ENCODE results near the gene RFX1. TPM values are rescaled to one million over a fixed set of nuclear protein-coding genes. Genes with fewer than 3 reads are reported as not detected.

RFX1 gene
- total RNA-seq, 1 donor from 2014 or later, result 17.0 TPM

DNA sequence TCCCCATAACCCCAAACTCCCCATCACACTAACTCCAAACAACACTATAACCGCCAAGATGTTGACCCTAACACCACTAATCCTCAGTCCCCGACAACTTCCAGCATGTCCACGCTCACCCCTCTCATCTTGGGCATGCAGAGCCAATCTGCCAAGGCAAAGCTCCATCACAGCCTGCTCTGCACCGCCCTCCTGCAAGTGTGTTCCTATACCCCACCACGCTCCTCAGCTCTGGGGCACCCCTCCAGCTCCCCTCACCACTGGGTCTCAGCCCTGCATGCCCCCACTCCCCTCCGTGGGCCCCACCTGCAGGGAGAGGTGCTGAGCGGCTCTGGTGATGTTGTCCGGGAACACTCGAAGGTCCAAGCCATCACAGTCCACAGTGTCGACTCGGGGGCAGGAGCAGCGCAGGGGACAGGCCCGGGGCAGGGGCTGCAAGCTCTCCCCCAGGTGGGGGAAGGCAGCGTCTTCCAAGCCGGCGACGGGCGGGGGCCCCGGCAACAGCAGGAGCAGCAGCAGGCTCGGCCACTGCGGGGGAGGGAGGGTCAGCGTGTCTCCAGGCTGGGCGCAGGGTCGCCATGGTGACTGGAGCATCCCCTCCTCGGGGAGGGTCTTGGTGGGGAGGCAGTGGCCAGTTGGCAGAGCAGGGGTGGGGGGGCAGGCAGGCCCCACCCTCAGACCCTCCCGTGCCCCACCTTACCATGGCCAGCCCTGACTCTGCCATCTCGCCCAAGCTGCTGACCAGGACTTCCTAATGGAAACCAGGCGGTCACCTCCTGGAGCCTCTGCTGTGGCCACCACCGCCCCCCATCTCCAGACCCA is 68.4 kb downstream of the RFX1 start:
- Mint-ChIP-seq H3K4me3 (no peak overlapping the region), H3K9me3 (no peaks in the 10 kb centered on the region), H3K4me1 (ENCODE audit: low read depth) (no peaks in the 10 kb centered on the region), H3K27ac (no peak overlapping the region), H3K27me3 (ENCODE audit: insufficient read depth) (peaks cover 7% of the 10 kb centered on the region), H3K36me3 (ENCODE audit: low read depth) (no peaks in the 10 kb centered on the region)
- no peak for DNase-seq (ENCODE audit: low spot score)
- intact Hi-C loops (cut with micrococcal nuclease), result no loop called here

DNA sequence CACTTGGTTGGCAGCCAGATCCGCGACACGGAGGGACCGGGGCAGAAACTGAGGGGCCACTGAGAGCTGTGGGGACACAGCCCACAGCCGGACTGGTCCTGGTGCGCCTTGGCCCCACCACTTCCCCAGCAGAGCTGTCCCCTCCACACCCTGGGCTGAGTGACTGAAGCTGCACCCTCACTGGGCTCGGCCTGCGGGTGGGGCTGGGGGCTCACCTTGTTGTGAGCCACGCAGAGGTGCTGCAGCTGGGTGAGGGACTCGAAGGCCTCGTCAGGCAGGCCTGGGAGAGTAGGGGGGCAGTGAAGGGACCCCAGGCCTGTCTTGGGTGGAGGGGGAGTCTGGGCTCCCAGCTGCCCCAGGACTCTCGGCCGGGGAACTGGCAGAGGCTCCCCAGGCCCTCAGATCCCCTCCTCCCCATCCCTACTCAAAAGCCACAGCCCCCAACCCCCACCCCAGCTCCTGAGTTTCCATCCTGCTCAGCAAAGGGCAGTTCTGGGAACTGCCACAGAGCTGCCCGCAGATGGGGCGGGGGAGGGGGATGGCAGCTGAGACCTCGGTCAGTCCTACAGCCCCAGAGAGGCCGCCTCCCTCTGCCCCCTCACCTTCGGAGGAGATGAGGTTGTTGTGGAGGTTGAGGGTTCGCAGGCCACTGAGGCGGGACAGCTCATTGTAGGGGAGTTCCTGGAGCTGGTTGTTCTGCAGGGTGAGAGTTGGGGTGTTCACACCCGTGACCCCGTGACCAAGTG is 70.2 kb downstream of the RFX1 start:
- no peaks in the 10 kb centered on the region for H3K9me3 Mint-ChIP-seq
- intact Hi-C loops (cut with micrococcal nuclease), result no loop called here
- peaks cover 7% of the 10 kb centered on the region for H3K27me3 Mint-ChIP-seq (ENCODE audit: insufficient read depth)
- no peaks in the 10 kb centered on the region for H3K4me1 Mint-ChIP-seq (ENCODE audit: low read depth)
- H3K4me3 Mint-ChIP-seq, result no peak overlapping the region
- DNase-seq (ENCODE audit: low spot score), result no peak
- H3K36me3 Mint-ChIP-seq (ENCODE audit: low read depth), result no peaks in the 10 kb centered on the region
- H3K27ac Mint-ChIP-seq, result no peak overlapping the region

DNA sequence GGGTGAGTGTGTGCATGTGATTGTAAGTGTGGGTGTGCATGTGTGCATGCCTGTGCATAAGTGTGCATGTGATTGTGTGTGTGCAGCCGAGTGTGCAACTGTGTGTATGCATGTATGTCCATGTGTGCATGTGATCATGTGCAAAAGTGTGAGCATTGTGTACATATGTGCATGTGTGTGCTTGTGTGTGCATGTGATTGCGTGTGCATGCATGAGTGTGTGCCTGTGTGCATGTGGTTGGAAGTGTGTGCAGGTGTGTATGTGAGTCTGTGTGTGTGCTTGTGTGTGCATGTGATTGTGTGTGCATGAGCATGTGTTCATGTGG is 71.4 kb downstream of the RFX1 start:
- Mint-ChIP-seq H3K36me3 (ENCODE audit: low read depth) (no peaks in the 10 kb centered on the region), H3K27me3 (ENCODE audit: insufficient read depth) (peaks cover 4% of the 10 kb centered on the region), H3K4me3 (no peak overlapping the region), H3K9me3 (no peaks in the 10 kb centered on the region), H3K4me1 (ENCODE audit: low read depth) (no peaks in the 10 kb centered on the region), H3K27ac (no peak overlapping the region)
- intact Hi-C loops (cut with micrococcal nuclease), result no loop called here
- DNase-seq (ENCODE audit: low spot score), result no peak

GRCh38 chr19:13932911-13933393 is 73.2 kb downstream of the RFX1 start:
- no peak for DNase-seq (ENCODE audit: low spot score)
- H3K4me1 Mint-ChIP-seq (ENCODE audit: low read depth), result no peaks in the 10 kb centered on the region
- H3K36me3 Mint-ChIP-seq (ENCODE audit: low read depth), result peaks cover 3% of the 10 kb centered on the region
- peaks cover 4% of the 10 kb centered on the region for H3K27me3 Mint-ChIP-seq (ENCODE audit: insufficient read depth)
- no peaks in the 10 kb centered on the region for H3K9me3 Mint-ChIP-seq
- H3K4me3 Mint-ChIP-seq, result no peak overlapping the region
- intact Hi-C loops (cut with micrococcal nuclease), result no loop called here
- H3K27ac Mint-ChIP-seq, result no peak overlapping the region

- H3K4me3 Mint-ChIP-seq, result no peak overlapping the region
- H3K27me3 Mint-ChIP-seq (ENCODE audit: insufficient read depth), result peaks cover 4% of the 10 kb centered on the region
- no peak for DNase-seq (ENCODE audit: low spot score)
- no peak overlapping the region for H3K27ac Mint-ChIP-seq
- no peaks in the 10 kb centered on the region for H3K4me1 Mint-ChIP-seq (ENCODE audit: low read depth)
- H3K9me3 Mint-ChIP-seq, result no peaks in the 10 kb centered on the region
- intact Hi-C loops (cut with micrococcal nuclease), result no loop called here
- H3K36me3 Mint-ChIP-seq (ENCODE audit: low read depth), result peaks cover 5% of the 10 kb centered on the region
Measured at GRCh38 chr19:13932149-13932637, 73.9 kb downstream of the RFX1 start.

DNA sequence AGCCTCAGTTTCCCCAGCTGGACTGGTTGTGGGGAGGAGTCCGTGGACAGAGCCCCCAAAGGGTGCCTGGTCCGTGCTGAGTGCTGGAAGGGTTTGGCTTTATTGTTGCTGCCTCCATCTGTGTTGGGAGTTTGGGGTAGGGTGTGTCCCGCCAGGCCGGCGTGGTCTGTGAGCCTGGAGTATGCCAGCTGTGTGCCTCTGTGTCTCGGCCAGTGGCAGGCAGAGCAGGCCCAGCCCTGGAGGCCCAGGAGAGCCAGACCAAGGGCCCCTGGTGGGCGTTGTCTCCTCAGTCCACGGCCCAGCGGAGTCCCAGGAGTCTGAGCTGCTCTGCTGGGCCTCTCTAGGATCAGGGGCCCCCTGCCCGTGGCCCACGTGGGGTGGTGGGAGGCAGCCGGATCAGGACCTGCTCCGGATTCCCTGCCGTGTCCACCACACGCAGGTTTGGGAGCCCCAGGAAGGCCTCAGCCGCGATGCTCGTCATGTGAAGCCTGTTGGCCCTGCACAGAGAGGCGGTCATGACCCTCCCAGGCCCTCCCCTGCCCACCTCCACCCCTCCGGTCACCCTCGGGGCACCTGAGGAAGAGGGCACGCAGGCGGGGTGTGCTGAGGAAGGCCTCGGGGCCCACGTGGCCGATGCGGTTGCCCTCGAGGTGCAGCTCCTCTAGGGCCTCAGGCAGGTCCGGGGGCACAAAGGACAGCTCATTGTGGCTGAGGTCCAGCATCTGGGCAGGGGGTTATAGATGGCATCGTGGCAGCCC is 74.5 kb downstream of the RFX1 start:
- no peak overlapping the region for H3K4me3 Mint-ChIP-seq
- no peaks in the 10 kb centered on the region for H3K9me3 Mint-ChIP-seq
- no peak overlapping the region for H3K27ac Mint-ChIP-seq
- DNase-seq (ENCODE audit: low spot score), result no peak
- H3K36me3 Mint-ChIP-seq (ENCODE audit: low read depth), result peaks cover 7% of the 10 kb centered on the region
- intact Hi-C loops (cut with micrococcal nuclease), result no loop called here
- H3K4me1 Mint-ChIP-seq (ENCODE audit: low read depth), result no peaks in the 10 kb centered on the region
- H3K27me3 Mint-ChIP-seq (ENCODE audit: insufficient read depth), result peaks cover 4% of the 10 kb centered on the region

DNA sequence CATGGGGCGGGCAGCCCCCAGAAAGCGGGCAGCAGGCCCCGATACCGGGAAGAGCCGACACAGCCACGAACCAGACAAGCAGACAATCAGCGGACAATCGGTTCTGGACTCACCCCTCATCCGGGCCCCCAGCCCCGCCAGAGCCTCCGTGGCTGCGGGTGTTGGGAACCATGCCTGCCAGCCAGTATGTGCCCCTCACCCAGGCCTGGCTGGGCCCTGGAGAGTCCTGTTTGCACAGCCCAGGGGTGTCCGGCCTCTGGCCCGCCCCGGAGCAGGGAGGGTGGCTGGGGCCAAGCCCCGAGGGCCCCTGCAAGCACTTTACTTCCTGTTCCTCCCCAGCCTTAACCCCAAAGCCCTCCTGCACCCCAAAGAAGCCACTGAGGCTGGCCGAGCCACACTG is 75.7 kb downstream of the RFX1 start:
- Mint-ChIP-seq H3K9me3 (no peaks in the 10 kb centered on the region), H3K27me3 (ENCODE audit: insufficient read depth) (peaks cover 4% of the 10 kb centered on the region), H3K27ac (no peak overlapping the region), H3K4me1 (ENCODE audit: low read depth) (no peaks in the 10 kb centered on the region), H3K4me3 (no peak overlapping the region), H3K36me3 (ENCODE audit: low read depth) (peaks cover 7% of the 10 kb centered on the region)
- intact Hi-C loops (cut with micrococcal nuclease), result no loop called here
- DNase-seq (ENCODE audit: low spot score), result no peak

DNA sequence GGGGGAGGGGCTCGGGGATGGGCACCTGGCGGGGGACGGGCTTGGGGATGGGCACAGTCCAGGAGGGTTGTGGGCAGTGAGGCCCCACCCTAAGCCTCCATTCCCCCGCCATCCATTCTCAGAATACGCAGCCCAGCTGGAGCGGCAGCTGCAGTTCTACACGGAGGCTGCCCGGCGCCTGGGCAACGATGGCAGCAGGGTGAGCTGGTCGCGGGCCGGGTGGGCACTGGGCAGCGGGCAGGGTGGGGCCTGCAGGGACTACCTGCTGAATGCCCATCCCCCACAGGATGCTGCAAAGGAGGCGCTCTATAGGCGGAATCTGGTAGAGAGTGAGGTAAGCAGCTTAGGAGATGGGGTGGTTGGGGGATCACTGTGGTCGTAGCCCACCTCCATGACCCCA is 76.2 kb downstream of the RFX1 start:
- H3K4me1 Mint-ChIP-seq (ENCODE audit: low read depth), result no peaks in the 10 kb centered on the region
- no peak for DNase-seq (ENCODE audit: low spot score)
- H3K27ac Mint-ChIP-seq, result no peak overlapping the region
- peaks cover 7% of the 10 kb centered on the region for H3K36me3 Mint-ChIP-seq (ENCODE audit: low read depth)
- H3K4me3 Mint-ChIP-seq, result no peak overlapping the region
- no peaks in the 10 kb centered on the region for H3K9me3 Mint-ChIP-seq
- intact Hi-C loops (cut with micrococcal nuclease), result no loop called here
- peaks cover 2% of the 10 kb centered on the region for H3K27me3 Mint-ChIP-seq (ENCODE audit: insufficient read depth)

GRCh38 chr19:13929340-13929739 is 76.8 kb downstream of the RFX1 start:
- intact Hi-C loops (cut with micrococcal nuclease), result no loop called here
- H3K36me3 Mint-ChIP-seq (ENCODE audit: low read depth), result peaks cover 10% of the 10 kb centered on the region
- DNase-seq (ENCODE audit: low spot score), result no peak
- no peaks in the 10 kb centered on the region for H3K27me3 Mint-ChIP-seq (ENCODE audit: insufficient read depth)
- no peaks in the 10 kb centered on the region for H3K4me1 Mint-ChIP-seq (ENCODE audit: low read depth)
- no peak overlapping the region for H3K27ac Mint-ChIP-seq
- H3K9me3 Mint-ChIP-seq, result no peaks in the 10 kb centered on the region
- H3K4me3 Mint-ChIP-seq, result no peak overlapping the region

GRCh38 chr19:13926715-13927114 is 79.4 kb downstream of the RFX1 start:
- H3K9me3 Mint-ChIP-seq, result no peaks in the 10 kb centered on the region
- peaks cover 24% of the 10 kb centered on the region for H3K36me3 Mint-ChIP-seq (ENCODE audit: low read depth)
- no peaks in the 10 kb centered on the region for H3K4me1 Mint-ChIP-seq (ENCODE audit: low read depth)
- H3K4me3 Mint-ChIP-seq, result no peak overlapping the region
- no peaks in the 10 kb centered on the region for H3K27me3 Mint-ChIP-seq (ENCODE audit: insufficient read depth)
- intact Hi-C loops (cut with micrococcal nuclease), result no loop called here
- no peak overlapping the region for H3K27ac Mint-ChIP-seq
- DNase-seq (ENCODE audit: low spot score), result no peak

- peaks cover 2% of the 10 kb centered on the region for H3K9me3 Mint-ChIP-seq
- no peak overlapping the region for H3K4me3 Mint-ChIP-seq
- no peaks in the 10 kb centered on the region for H3K27me3 Mint-ChIP-seq (ENCODE audit: insufficient read depth)
- no peak for DNase-seq (ENCODE audit: low spot score)
- H3K4me1 Mint-ChIP-seq (ENCODE audit: low read depth), result no peaks in the 10 kb centered on the region
- peaks cover 31% of the 10 kb centered on the region for H3K36me3 Mint-ChIP-seq (ENCODE audit: low read depth)
- H3K27ac Mint-ChIP-seq, result no peak overlapping the region
- intact Hi-C loops (cut with micrococcal nuclease), result no loop called here
Measured at GRCh38 chr19:13926010-13926409, 80.1 kb downstream of the RFX1 start.

DNA sequence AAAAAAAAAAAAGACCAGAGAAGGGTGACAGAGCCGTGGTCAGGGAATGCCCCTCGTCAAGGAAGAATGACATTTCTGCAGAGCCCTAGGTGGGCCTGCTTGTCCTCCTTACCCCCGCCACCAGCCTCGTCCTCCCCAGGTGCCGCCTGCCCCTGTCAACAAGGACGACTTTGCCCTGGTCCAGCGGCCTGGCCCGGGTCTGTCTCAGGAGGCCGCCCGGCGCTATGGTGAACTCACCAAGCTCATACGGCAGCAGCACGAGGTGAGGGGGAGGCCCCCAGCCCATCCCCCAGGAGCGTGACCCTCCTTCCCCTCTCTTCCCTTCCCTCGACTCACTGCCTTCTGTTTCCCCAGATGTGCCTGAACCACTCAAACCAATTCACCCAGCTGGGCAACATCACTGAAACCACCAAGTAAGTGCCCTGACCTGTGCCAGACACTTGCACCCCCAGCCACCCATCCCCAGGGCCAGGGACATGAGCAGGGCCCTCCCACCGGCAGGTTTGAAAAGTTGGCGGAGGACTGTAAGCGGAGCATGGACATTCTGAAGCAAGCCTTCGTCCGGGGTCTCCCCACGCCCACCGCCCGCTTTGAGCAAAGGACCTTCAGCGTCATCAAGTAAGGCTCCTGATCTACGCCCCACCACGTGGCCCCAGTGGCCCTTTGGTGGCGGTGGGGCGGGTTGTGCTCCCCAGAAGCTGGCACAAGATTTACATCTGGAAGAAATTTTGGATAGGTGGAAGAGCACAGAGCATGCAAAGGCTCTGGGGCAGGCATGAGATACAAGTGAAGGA is 82.7 kb downstream of the RFX1 start:
- H3K36me3 Mint-ChIP-seq (ENCODE audit: low read depth), result peaks cover 40% of the 10 kb centered on the region
- intact Hi-C loops (cut with micrococcal nuclease), result no loop called here

More for the DNA sequence above, 82.7 kb downstream of the RFX1 start:
- H3K27ac Mint-ChIP-seq, result no peak overlapping the region
- peaks cover 4% of the 10 kb centered on the region for H3K9me3 Mint-ChIP-seq
- H3K4me1 Mint-ChIP-seq (ENCODE audit: low read depth), result no peaks in the 10 kb centered on the region
- no peak overlapping the region for H3K4me3 Mint-ChIP-seq
- no peaks in the 10 kb centered on the region for H3K27me3 Mint-ChIP-seq (ENCODE audit: insufficient read depth)
- no peak for DNase-seq (ENCODE audit: low spot score)
